ENCODE results near the gene CLCNKB. TPM values are rescaled to one million over a fixed set of nuclear protein-coding genes. Genes with fewer than 3 reads are reported as not detected.

The CLCNKB gene
- total RNA-seq, 1 experiment from 2014 or later: 0.81 TPM

DNA sequence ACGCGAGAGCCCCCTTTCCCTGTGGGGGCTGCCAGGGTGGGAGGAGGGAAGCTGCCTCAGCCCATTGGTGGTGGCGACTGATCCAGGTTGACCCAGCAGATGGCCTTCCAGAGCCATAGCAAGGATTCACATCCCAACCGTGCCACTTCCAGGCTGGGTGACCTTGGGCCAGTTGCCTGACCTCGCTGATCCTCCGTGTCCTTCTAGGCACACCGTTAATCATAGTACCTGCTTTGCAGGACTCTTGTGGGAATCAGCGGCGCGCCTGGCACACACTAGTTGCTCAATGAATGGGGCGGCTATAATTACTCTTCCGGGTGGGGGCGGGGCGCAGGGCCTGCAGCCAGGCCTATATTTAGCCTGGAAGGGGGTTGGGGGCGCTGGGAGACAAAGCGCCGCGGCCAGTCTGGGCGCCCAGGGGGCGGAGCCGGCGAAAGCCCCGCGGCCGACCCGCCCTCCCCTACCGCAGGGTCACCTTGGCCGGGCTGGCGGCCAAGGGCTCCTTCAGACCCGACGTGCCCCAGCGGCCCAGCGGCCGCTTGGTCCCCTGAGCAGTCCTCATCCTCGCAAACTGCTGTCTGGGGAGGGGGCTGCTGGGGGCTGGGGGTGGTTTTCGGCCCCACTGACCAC lies 30.9 kb upstream of the CLCNKB start:
- Histone ChIP-seq H3K27me3 (ENCODE audit: insufficient read depth, low read length) (no peaks in the 10 kb centered on the region), H3K9me3 (ENCODE audit: control insufficient read depth in 1 of 2, insufficient read depth in 1 of 2, low read depth in 1 of 2, low read length in 2 of 2) (no peaks in the 10 kb centered on the region), H3K4me3 (replicated peaks in 1 of 2; ENCODE audit: low read depth in 1 of 2, low read length in 2 of 2) (peak overlapping the region; percentile 36 to 58), H3K36me3 (ENCODE audit: control insufficient read depth in 1 of 2, insufficient read depth in 2 of 2, low read length in 2 of 2) (no peaks in the 10 kb centered on the region), H3K79me2 (ENCODE audit: insufficient read depth, low read length) (no peaks in the 10 kb centered on the region), H2AFZ (ENCODE audit: low read depth, low read length, poor library complexity, severe bottlenecking) (peak overlapping the region; percentile 7), H3K9me2 (ENCODE audit: insufficient read depth) (no peaks in the 10 kb centered on the region), H3K9ac (ENCODE audit: low read length) (peak overlapping the region; percentile 66), H3K27ac (ENCODE audit: low read depth, low read length) (peak overlapping the region; percentile 43; the same call in 1 of the 2 replicates), H3K4me1 (ENCODE audit: control insufficient read depth in 1 of 2, insufficient read depth in 2 of 2, low read length in 2 of 2) (peaks cover 10 to 24% of the 10 kb centered on the region in 2 experiments), H4K20me1 (ENCODE audit: insufficient read depth) (no peaks in the 10 kb centered on the region), H3K4me2 (ENCODE audit: low read length) (peak overlapping the region; percentile 85)
- no TSS peak for BruUV-seq (replicated peaks)
- CTCF ChIA-PET: interaction anchor here (1.3 kb wide), 1 partner anchor 69 kb away, joined by 3 read pairs; no protein-coding TSS in a partner anchor
- ATAC-seq (peak; percentile 62), DNase-seq (ENCODE audit: low read depth, low spot score) (peak; percentile 8)
- RAD21 ChIA-PET (ENCODE audit: low non-redundant PET in 1 of 2, low total read pairs in 2 of 2, uncharacterized antibody in 2 of 2, unreplicated experiment in 2 of 2): no interaction called here
- TF ChIP-seq SIN3A (IDR thresholded peaks at IDR 0.05; ENCODE audit: low read depth): no peak
- peak in 2 of 3 experiments; percentile 2 to 28; a peak in 2 of 6 replicates for TF ChIP-seq CTCF (IDR thresholded peaks at IDR 0.05 in 2 of 3, conservative IDR thresholded peaks at IDR 0.05 in 1 of 3; ENCODE audit: borderline replicate concordance in 1 of 3, insufficient read depth in 1 of 3, low read depth in 2 of 3, low read length in 2 of 3)
- TF ChIP-seq ZFX (IDR thresholded peaks at IDR 0.05): peak; percentile 63; the same call in 1 of the 2 replicates
- TF ChIP-seq POLR2AphosphoS5 (IDR thresholded peaks at IDR 0.05; ENCODE audit: low read depth, low read length): peak; percentile 36; the same call in 1 of the 2 replicates
- no peak for TF ChIP-seq EZH2 (IDR thresholded peaks at IDR 0.05)
- peak; percentile 52 for TF ChIP-seq TCF7L2 (IDR thresholded peaks at IDR 0.05; ENCODE audit: borderline replicate concordance, extremely low read depth, insufficient read depth, insufficient read length)
- no peak for TF ChIP-seq ELF1 (IDR thresholded peaks at IDR 0.05; ENCODE audit: borderline replicate concordance, low read depth)
- intact Hi-C loops (cut with micrococcal nuclease): no loop called here
- POLR2A ChIA-PET: no interaction called here

Data from HCT116 (cell line).